NCI-H2171 treated with DMSO at 0.1 percent for 48 hours (cell line): ENCODE data around the gene ORAI1.
"Not testable (repeated sequence)": the region's sequence is repeated elsewhere in the genome, so short reads cannot be mapped to it uniquely, and the experiment has no call there.

Experiments used
- DNase-seq: peaks from one replicate; lab custom pipeline; 2025; lab: John Stamatoyannopoulos, UW

The ORAI1 gene

GRCh38 chr12:121649322-121649721, 23.0 kb downstream of the ORAI1 start:
- no peak for DNase-seq

GRCh38 chr12:121649819-121650353, 23.6 kb downstream of the ORAI1 start:
- DNase-seq: no peak

GRCh38 chr12:121651320-121651719, 25.0 kb downstream of the ORAI1 start:
- no peak for DNase-seq

GRCh38 chr12:121652767-121653497, 26.6 kb downstream of the ORAI1 start:
- DNase-seq: no peak

DNA sequence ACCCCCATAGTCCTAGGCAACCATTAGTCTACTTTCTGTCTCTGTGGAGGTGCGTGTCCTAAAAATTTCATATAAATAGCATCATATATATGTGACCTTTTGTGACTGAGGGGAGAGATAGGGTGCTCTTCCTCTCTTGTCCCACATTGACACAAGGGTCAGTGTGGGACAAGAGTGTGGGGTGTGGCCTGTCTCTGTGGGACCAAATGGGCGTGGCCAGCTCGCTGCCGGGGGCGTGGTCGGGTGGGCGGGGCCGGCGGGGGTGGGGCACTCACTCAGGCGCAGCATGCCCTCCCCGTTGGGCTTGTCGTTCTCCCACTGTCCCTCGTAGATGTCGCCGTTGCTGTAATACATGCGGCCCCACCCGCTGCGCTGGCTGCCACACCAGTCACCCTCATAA, 27.7 kb downstream of the ORAI1 start:
- no peak for DNase-seq

DNA sequence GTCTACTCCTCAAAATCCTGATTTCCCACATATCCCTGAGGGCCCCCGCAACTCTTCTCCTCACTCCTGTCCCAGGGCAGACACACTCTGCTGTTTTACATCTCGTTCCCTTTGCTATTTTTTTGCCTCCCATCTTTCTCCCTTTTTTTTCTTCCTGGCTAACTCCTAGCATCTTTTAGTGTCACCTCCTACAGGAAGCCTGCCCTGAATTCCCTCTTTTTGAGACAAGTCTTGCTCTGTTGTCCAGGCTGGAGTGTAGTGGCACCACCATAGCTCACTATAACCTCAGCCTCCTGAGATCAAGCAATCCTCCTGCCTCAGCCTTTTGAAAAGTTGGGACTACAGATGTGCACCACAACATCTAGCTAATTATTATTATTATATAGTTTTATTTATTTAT, 29.8 kb downstream of the ORAI1 start:
- DNase-seq: no peak

- no peak for DNase-seq
These were observed 31.1 kb downstream of the ORAI1 start for GRCh38 chr12:121657305-121658008.

DNA sequence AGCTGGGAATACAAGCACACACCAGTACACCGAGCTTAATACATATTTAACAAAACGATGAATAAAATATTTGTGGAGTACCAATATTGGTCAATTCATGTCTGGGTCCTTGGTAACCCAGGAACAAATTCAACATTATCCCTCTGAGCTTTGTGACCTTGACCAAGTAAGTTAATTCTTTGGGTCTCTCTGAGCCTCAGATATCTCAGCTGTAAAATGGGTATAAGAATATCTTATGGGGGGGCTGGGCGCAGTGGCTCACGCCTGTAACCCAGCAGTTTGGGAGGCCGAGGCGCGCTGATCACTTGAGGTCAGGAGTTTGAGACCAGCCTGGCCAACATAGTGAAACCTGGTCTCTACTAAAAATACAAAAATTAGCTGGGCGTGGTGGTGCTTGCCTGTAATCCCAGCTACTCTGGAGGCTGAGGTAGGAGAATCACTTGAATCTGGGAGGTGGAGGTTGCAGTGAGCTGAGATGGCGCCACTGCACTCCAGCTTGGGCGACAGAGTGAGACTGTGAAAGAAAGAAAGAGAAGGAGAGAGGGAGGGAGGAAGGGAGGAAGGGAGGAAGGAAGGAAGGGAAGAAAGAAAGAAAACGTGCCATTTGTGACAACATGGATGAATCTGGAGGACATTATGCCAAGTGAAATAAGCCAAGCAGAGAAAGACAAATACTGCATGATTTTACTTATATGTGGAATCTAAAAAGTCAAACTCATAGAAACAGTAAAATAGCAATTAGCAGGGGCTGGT, 35.2 kb downstream of the ORAI1 start:
- DNase-seq: not testable (repeated sequence)

- DNase-seq: no peak
These were observed 37.2 kb downstream of the ORAI1 start for GRCh38 chr12:121663610-121663929.

DNA sequence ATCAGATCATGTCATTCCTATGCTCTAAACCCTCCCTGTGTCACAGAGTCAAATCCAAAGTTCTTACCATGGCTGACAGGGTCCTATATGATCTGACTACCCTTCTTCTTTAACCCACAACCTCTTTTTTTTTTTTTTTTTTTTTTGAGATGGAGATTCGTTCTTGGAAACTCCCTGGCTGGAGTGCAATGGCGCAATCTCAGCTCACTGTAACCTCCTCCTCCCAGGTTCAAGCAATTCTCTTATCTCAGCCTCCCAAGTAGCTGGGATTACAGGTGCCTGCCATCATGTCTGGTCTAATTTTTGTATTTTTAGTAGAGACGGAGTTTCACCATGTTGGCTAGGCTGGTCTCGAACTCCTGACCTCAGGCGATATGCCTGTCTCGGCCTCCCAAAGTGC, 40.5 kb downstream of the ORAI1 start:
- DNase-seq: not testable (repeated sequence)

DNA sequence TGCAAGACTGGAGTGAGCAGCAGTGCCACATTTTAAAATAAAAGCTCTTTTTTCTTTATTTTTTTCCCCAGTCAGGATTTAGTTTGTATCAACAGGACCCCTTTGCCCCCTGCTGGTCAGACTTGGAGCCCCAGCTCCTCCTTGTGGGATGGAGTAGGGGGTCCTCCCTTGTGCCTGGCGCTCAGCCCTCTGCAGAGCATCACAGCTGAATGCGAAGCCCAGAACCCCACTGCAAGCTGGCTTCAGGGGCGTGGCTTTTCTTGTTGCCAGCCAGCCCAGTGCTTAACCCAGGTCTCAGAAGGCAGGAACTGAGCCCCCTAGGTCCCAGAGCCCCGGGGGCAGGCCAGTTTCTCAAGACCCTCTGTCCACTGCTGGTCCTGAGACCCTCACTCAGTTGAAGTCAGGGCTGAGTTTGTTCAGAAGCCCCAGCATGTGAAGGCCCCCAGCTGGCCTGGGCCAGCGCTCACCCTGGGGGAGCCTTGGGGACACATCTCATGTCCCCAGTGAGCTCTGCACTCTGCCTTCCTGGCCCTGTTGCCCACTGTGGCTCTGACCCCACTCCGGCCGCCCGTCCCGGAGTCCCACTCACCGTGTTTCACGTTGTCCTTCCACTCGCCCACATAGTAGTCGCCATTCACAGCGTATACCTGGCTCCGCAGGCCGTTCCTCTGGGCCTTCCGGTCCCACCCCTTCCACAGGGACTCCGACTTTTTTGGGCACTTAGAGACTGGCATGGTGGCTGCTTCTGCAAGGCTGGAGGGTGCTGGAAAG, 42.6 kb downstream of the ORAI1 start:
- DNase-seq: peak; percentile 22

DNA sequence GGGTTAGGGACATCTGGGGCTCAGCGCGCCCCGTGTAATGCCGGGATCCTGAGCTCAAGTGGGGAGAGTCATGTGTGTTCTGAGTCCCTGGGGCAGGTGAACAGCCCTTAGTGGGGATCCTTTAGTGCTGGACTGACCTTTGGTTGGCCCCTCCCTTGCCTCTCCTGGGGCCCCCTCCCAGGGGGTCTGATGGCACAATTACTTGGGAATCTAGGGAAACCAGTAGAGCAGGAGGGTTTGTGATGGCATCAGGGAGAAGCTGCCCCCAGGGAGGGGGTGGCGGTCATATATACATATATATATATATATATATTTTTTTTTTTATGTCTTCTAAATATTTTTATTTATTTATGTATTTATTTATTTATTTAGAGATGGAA, 43.2 kb downstream of the ORAI1 start, which contains the start of gene MORN3:
MORN3 (minus strand) TSS at position 134 of the 380 bp plus-strand sequence. CDS start 171 bp downstream, outside the sequence.
- no peak for DNase-seq

GRCh38 chr12:121673013-121673511, 46.7 kb downstream of the ORAI1 start:
- DNase-seq: peak; percentile 77

GRCh38 chr12:121676190-121676589, 49.9 kb downstream of the ORAI1 start:
- DNase-seq: no peak

GRCh38 chr12:121678305-121678704, 52.0 kb downstream of the ORAI1 start:
- no peak for DNase-seq

- DNase-seq: no peak
These were observed 52.5 kb downstream of the ORAI1 start for GRCh38 chr12:121678716-121679300.

GRCh38 chr12:121679661-121680197, 53.4 kb downstream of the ORAI1 start:
- not testable (repeated sequence) for DNase-seq

DNA sequence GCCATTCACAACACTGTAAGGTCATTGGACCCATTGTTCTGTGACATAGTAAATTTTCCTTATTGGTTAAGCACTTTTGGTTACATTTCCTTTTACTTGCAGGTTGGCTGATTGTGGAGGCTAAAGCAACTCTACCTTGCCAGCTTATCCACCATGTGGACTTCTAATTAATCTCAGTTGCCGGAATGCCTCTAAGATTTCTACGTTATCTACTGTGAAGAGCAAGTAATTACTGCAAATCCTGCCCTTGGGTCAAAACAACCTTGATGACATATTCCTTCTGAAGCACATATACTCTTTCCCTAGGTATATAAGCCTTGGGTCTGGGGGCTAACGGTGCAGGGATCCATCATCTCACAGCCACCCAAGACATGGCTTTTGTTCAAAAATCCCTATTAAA, 62.6 kb downstream of the ORAI1 start:
- no peak for DNase-seq

- DNase-seq: no peak
These were observed 63.1 kb downstream of the ORAI1 start for GRCh38 chr12:121689430-121689829.
